ENCODE results near the gene EMILIN2. TPM values are rescaled to one million over a fixed set of nuclear protein-coding genes. Genes with fewer than 3 reads are reported as not detected.

EMILIN2 gene
- total and polyA plus RNA-seq, 2 donors (not counting 1 experiment from before 2014, with no cell fraction given), result 2.5 to 48.2 TPM

DNA sequence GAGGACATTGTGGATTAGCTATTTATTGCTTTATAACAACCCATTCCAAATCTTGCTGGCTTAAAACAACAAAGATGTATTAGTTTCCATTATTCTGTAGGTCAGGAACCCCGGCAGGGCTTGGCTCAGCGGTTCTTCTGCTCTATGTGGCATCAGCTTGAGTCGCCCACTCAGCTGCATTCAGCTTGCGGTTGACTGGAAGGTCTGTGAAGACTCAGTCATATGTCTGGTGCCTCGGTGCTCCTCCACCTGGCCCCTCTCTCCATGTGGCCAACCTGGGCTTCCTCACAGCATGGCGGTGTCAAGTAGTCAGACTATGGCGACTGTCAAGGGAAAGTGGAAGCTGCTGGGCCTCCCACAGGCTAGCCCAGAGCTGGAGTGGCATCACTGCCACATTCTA is 48.6 kb downstream of the EMILIN2 start:
- no peaks in the 10 kb centered on the region for H3K27me3 Mint-ChIP-seq
- CTCF ChIA-PET, result no interaction called here
- Histone ChIP-seq H3K4me1 (ENCODE audit: control insufficient read depth in 2 of 2, insufficient read depth in 2 of 2, low read length in 2 of 2) (no peaks in the 10 kb centered on the region), H3K4me3 (ENCODE audit: control extremely low read depth in 1 of 5, extremely low read depth in 1 of 5, insufficient read depth in 1 of 5, low read depth in 2 of 5, low read length in 4 of 5) (no peak overlapping the region), H3K9me3 (ENCODE audit: control extremely low read depth in 1 of 3, control insufficient read depth in 2 of 3, insufficient read depth in 1 of 3, low read length in 2 of 3) (peaks cover 0 to 4% (median 0%) of the 10 kb centered on the region in 3 donors), H3K27me3 (replicated peaks in 1 of 4; ENCODE audit: control extremely low read depth in 1 of 4, control insufficient read depth in 3 of 4, insufficient read depth in 4 of 4, low read length in 3 of 4) (peaks cover 0 to 4% (median 0%) of the 10 kb centered on the region in 4 experiments), H3K9ac (ENCODE audit: low read length) (no peak overlapping the region), H2AFZ (ENCODE audit: insufficient read depth, low read depth, low read length, poor library complexity, severe bottlenecking) (no peak overlapping the region), H3K79me2 (ENCODE audit: control insufficient read depth, insufficient read depth, low read length) (no peaks in the 10 kb centered on the region), H4K20me1 (ENCODE audit: control insufficient read depth, insufficient read depth, low read length, poor library complexity, severe bottlenecking) (no peaks in the 10 kb centered on the region), H3K27ac (ENCODE audit: low read length in 2 of 2) (no peak overlapping the region), H3K4me2 (replicated peaks; ENCODE audit: low read depth, low read length, poor library complexity, severe bottlenecking) (no peak overlapping the region), H3K36me3 (replicated peaks in 1 of 2; ENCODE audit: control extremely low read depth in 1 of 2, control insufficient read depth in 1 of 2, extremely low read depth in 1 of 2, insufficient read depth in 2 of 2, low read length in 1 of 2) (no peaks in the 10 kb centered on the region)
- WGBS (ENCODE audit: insufficient coverage), result over 99% methylated on average over 7 of the region's 7 CpGs
- H3K4me1 Mint-ChIP-seq, result peaks cover 2% of the 10 kb centered on the region
- H3K4me3 Mint-ChIP-seq, result no peak overlapping the region
- TF ChIP-seq EZH2 (IDR thresholded peaks at IDR 0.05; ENCODE audit: borderline replicate concordance, insufficient read depth, low read depth, low read length, poor library complexity, severe bottlenecking) (no peak), CTCF (IDR thresholded peaks at IDR 0.05) (no peak)
- no peak for DNase-seq
- H3K27ac Mint-ChIP-seq, result no peak overlapping the region
- ATAC-seq (ENCODE audit: low read depth), result no peak
- no peaks in the 10 kb centered on the region for H3K9me3 Mint-ChIP-seq (ENCODE audit: insufficient read depth)
- intact Hi-C loops (cut with micrococcal nuclease), result no loop called here
- POLR2A ChIA-PET, result no interaction called here

DNA sequence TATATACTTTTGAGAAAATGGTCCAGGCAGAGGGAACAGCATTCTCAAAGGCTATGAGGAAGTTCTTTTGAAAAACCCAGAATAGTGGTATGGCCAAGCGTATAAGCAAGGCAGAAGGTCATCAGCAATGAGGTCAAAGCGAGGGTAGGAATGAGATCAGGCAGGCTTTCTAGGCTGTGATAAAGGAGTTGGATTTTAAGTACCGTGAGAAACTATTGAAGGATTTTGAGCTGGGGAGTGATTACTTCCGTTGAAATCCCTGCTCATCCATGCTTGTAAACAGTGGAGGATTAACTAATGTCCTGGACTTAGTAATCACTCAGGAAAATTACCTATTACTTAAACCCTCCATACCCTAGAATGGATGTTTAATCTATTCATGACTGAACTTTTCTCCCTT is 50.2 kb downstream of the EMILIN2 start:
- H2AFZ ChIP-seq (ENCODE audit: insufficient read depth, low read depth, low read length, poor library complexity, severe bottlenecking), result no peak overlapping the region
- H3K4me2 ChIP-seq (replicated peaks; ENCODE audit: low read depth, low read length, poor library complexity, severe bottlenecking), result no peak overlapping the region
- no peaks in the 10 kb centered on the region for H3K27me3 Mint-ChIP-seq
- H3K9me3 ChIP-seq (ENCODE audit: control extremely low read depth in 1 of 3, control insufficient read depth in 2 of 3, insufficient read depth in 1 of 3, low read length in 2 of 3), result peaks cover 0 to 4% (median 0%) of the 10 kb centered on the region in 3 donors
- H3K79me2 ChIP-seq (ENCODE audit: control insufficient read depth, insufficient read depth, low read length), result no peaks in the 10 kb centered on the region
- peaks cover 2% of the 10 kb centered on the region for H3K4me1 Mint-ChIP-seq
- no peaks in the 10 kb centered on the region for H3K4me1 ChIP-seq (ENCODE audit: control insufficient read depth in 2 of 2, insufficient read depth in 2 of 2, low read length in 2 of 2)
- intact Hi-C loops (cut with micrococcal nuclease), result no loop called here
- POLR2A ChIA-PET, result no interaction called here
- no peak overlapping the region for H3K9ac ChIP-seq (ENCODE audit: low read length)
- no peak overlapping the region for H3K4me3 Mint-ChIP-seq
- no peaks in the 10 kb centered on the region for H3K9me3 Mint-ChIP-seq (ENCODE audit: insufficient read depth)
- H3K27ac Mint-ChIP-seq, result no peak overlapping the region
- DNase-seq (no peak), ATAC-seq (ENCODE audit: low read depth) (no peak)
- no peaks in the 10 kb centered on the region for H4K20me1 ChIP-seq (ENCODE audit: control insufficient read depth, insufficient read depth, low read length, poor library complexity, severe bottlenecking)
- TF ChIP-seq CTCF (IDR thresholded peaks at IDR 0.05) (no peak), EZH2 (IDR thresholded peaks at IDR 0.05; ENCODE audit: borderline replicate concordance, insufficient read depth, low read depth, low read length, poor library complexity, severe bottlenecking) (no peak)
- WGBS (ENCODE audit: insufficient coverage), result 100% methylated on average over 1 of the region's 4 CpGs
- H3K36me3 ChIP-seq (replicated peaks in 1 of 2; ENCODE audit: control extremely low read depth in 1 of 2, control insufficient read depth in 1 of 2, extremely low read depth in 1 of 2, insufficient read depth in 2 of 2, low read length in 1 of 2), result no peaks in the 10 kb centered on the region
- CTCF ChIA-PET, result no interaction called here
- H3K27ac ChIP-seq (ENCODE audit: low read length in 2 of 2), result no peak overlapping the region
- no peak overlapping the region for H3K4me3 ChIP-seq (ENCODE audit: control extremely low read depth in 1 of 5, extremely low read depth in 1 of 5, insufficient read depth in 1 of 5, low read depth in 2 of 5, low read length in 4 of 5)
- no peaks in the 10 kb centered on the region for H3K27me3 ChIP-seq (replicated peaks in 1 of 4; ENCODE audit: control extremely low read depth in 1 of 4, control insufficient read depth in 3 of 4, insufficient read depth in 4 of 4, low read length in 3 of 4)
